ENCODE data around the gene CENPP. TPM values are rescaled to one million over a fixed set of nuclear protein-coding genes. Genes with fewer than 3 reads are reported as not detected.

The CENPP gene
- polyA plus RNA-seq, 4 donors = 0.22 to 3.5 (median 2.0) TPM

- no peak for FAIRE-seq
- Histone ChIP-seq H3K27me3 (ENCODE audit: control insufficient read depth in 3 of 3, insufficient read depth in 3 of 3, low read length in 3 of 3) (no peaks in the 10 kb centered on the region), H3K4me1 (ENCODE audit: control insufficient read depth in 3 of 3, insufficient read depth in 2 of 3, low read depth in 1 of 3, low read length in 2 of 3) (peaks cover 0 to 5% (median 3%) of the 10 kb centered on the region in 3 donors), H3K27ac (ENCODE audit: low read depth in 1 of 3, low read length in 2 of 3) (no peak overlapping the region), H3K9me3 (ENCODE audit: control insufficient read depth in 2 of 2, insufficient read depth in 1 of 2, low read depth in 1 of 2, low read length in 1 of 2) (no peaks in the 10 kb centered on the region), H3K4me3 (ENCODE audit: low read depth in 1 of 3, low read length in 3 of 3) (no peak overlapping the region), H3K36me3 (ENCODE audit: control insufficient read depth in 3 of 3, insufficient read depth in 2 of 3, low read depth in 1 of 3, low read length in 3 of 3) (peaks cover 5 to 17% (median 15%) of the 10 kb centered on the region in 3 donors)
- WGBS, 3 donors = 67 to 81% (median 80%) methylated on average over 1 of the region's 1 CpG
- no peak for DNase-seq
Observed at GRCh38 chr9:92299116-92299515, 26.6 kb upstream of the CENPP start.

- no peak overlapping the region for H3K4me3 ChIP-seq (ENCODE audit: low read depth in 1 of 3, low read length in 3 of 3)
- 70 to 76% (median 74%) methylated on average over 1 of the region's 1 CpG for WGBS, 3 donors
- no peak for DNase-seq
- H3K36me3 ChIP-seq (ENCODE audit: control insufficient read depth in 3 of 3, insufficient read depth in 2 of 3, low read depth in 1 of 3, low read length in 3 of 3) = peaks cover 9 to 25% (median 16%) of the 10 kb centered on the region in 3 donors
- H3K27me3 ChIP-seq (ENCODE audit: control insufficient read depth in 3 of 3, insufficient read depth in 3 of 3, low read length in 3 of 3) = no peaks in the 10 kb centered on the region
- H3K9me3 ChIP-seq (ENCODE audit: control insufficient read depth in 2 of 2, insufficient read depth in 1 of 2, low read depth in 1 of 2, low read length in 1 of 2) = no peaks in the 10 kb centered on the region
- no peaks in the 10 kb centered on the region for H3K4me1 ChIP-seq (ENCODE audit: control insufficient read depth in 3 of 3, insufficient read depth in 2 of 3, low read depth in 1 of 3, low read length in 2 of 3)
- FAIRE-seq = no peak
- H3K27ac ChIP-seq (ENCODE audit: low read depth in 1 of 3, low read length in 2 of 3) = no peak overlapping the region
Observed at GRCh38 chr9:92300936-92301335, 24.8 kb upstream of the CENPP start.

GRCh38 chr9:92308893-92309292 lies 16.9 kb upstream of the CENPP start:
- no peak for FAIRE-seq
- Histone ChIP-seq H3K9me3 (ENCODE audit: control insufficient read depth in 2 of 2, insufficient read depth in 1 of 2, low read depth in 1 of 2, low read length in 1 of 2) (no peaks in the 10 kb centered on the region), H3K4me1 (ENCODE audit: control insufficient read depth in 3 of 3, insufficient read depth in 2 of 3, low read depth in 1 of 3, low read length in 2 of 3) (no peaks in the 10 kb centered on the region), H3K27me3 (ENCODE audit: control insufficient read depth in 3 of 3, insufficient read depth in 3 of 3, low read length in 3 of 3) (no peaks in the 10 kb centered on the region), H3K27ac (ENCODE audit: low read depth in 1 of 3, low read length in 2 of 3) (no peak overlapping the region), H3K36me3 (ENCODE audit: control insufficient read depth in 3 of 3, insufficient read depth in 2 of 3, low read depth in 1 of 3, low read length in 3 of 3) (peaks cover 10 to 25% (median 19%) of the 10 kb centered on the region in 3 donors), H3K4me3 (ENCODE audit: low read depth in 1 of 3, low read length in 3 of 3) (no peak overlapping the region)
- DNase-seq = no peak

- H3K27ac ChIP-seq (ENCODE audit: low read depth in 1 of 3, low read length in 2 of 3) = no peak overlapping the region
- H3K4me1 ChIP-seq (ENCODE audit: control insufficient read depth in 3 of 3, insufficient read depth in 2 of 3, low read depth in 1 of 3, low read length in 2 of 3) = no peaks in the 10 kb centered on the region
- H3K36me3 ChIP-seq (ENCODE audit: control insufficient read depth in 3 of 3, insufficient read depth in 2 of 3, low read depth in 1 of 3, low read length in 3 of 3) = peaks cover 4 to 22% (median 15%) of the 10 kb centered on the region in 3 donors
- no peaks in the 10 kb centered on the region for H3K27me3 ChIP-seq (ENCODE audit: control insufficient read depth in 3 of 3, insufficient read depth in 3 of 3, low read length in 3 of 3)
- no peak overlapping the region for H3K4me3 ChIP-seq (ENCODE audit: low read depth in 1 of 3, low read length in 3 of 3)
- FAIRE-seq = no peak
- no peak for DNase-seq
- H3K9me3 ChIP-seq (ENCODE audit: control insufficient read depth in 2 of 2, insufficient read depth in 1 of 2, low read depth in 1 of 2, low read length in 1 of 2) = no peaks in the 10 kb centered on the region
- WGBS, 3 donors = 85 to 96% (median 95%) methylated on average over 3 of the region's 3 CpGs
Observed at GRCh38 chr9:92310562-92310961, 15.2 kb upstream of the CENPP start.

GRCh38 chr9:92312887-92313623 lies 12.7 kb upstream of the CENPP start:
- FAIRE-seq (no peak), DNase-seq (no peak)
- no peak overlapping the region for H3K27ac ChIP-seq (ENCODE audit: low read depth in 1 of 3, low read length in 2 of 3)
- H3K27me3 ChIP-seq (ENCODE audit: control insufficient read depth in 3 of 3, insufficient read depth in 3 of 3, low read length in 3 of 3) = no peaks in the 10 kb centered on the region
- no peaks in the 10 kb centered on the region for H3K9me3 ChIP-seq (ENCODE audit: control insufficient read depth in 2 of 2, insufficient read depth in 1 of 2, low read depth in 1 of 2, low read length in 1 of 2)
- no peaks in the 10 kb centered on the region for H3K4me1 ChIP-seq (ENCODE audit: control insufficient read depth in 3 of 3, insufficient read depth in 2 of 3, low read depth in 1 of 3, low read length in 2 of 3)
- 74 to 93% (median 89%) methylated on average over 6 of the region's 6 CpGs for WGBS, 3 donors
- no peak overlapping the region for H3K4me3 ChIP-seq (ENCODE audit: low read depth in 1 of 3, low read length in 3 of 3)
- peaks cover 9 to 27% (median 18%) of the 10 kb centered on the region in 3 donors for H3K36me3 ChIP-seq (ENCODE audit: control insufficient read depth in 3 of 3, insufficient read depth in 2 of 3, low read depth in 1 of 3, low read length in 3 of 3)

GRCh38 chr9:92313624-92314012 lies 12.1 kb upstream of the CENPP start:
- no peaks in the 10 kb centered on the region for H3K4me1 ChIP-seq (ENCODE audit: control insufficient read depth in 3 of 3, insufficient read depth in 2 of 3, low read depth in 1 of 3, low read length in 2 of 3)
- 81 to 95% (median 90%) methylated on average over 2 of the region's 2 CpGs for WGBS, 3 donors
- H3K9me3 ChIP-seq (ENCODE audit: control insufficient read depth in 2 of 2, insufficient read depth in 1 of 2, low read depth in 1 of 2, low read length in 1 of 2) = no peaks in the 10 kb centered on the region
- H3K4me3 ChIP-seq (ENCODE audit: low read depth in 1 of 3, low read length in 3 of 3) = no peak overlapping the region
- H3K36me3 ChIP-seq (ENCODE audit: control insufficient read depth in 3 of 3, insufficient read depth in 2 of 3, low read depth in 1 of 3, low read length in 3 of 3) = peaks cover 9 to 25% (median 20%) of the 10 kb centered on the region in 3 donors
- no peaks in the 10 kb centered on the region for H3K27me3 ChIP-seq (ENCODE audit: control insufficient read depth in 3 of 3, insufficient read depth in 3 of 3, low read length in 3 of 3)
- FAIRE-seq = no peak
- no peak overlapping the region for H3K27ac ChIP-seq (ENCODE audit: low read depth in 1 of 3, low read length in 2 of 3)
- no peak for DNase-seq

- H3K27ac ChIP-seq (ENCODE audit: low read depth in 1 of 3, low read length in 2 of 3) = no peak overlapping the region
- no peak for FAIRE-seq
- DNase-seq = no peak
- no peaks in the 10 kb centered on the region for H3K27me3 ChIP-seq (ENCODE audit: control insufficient read depth in 3 of 3, insufficient read depth in 3 of 3, low read length in 3 of 3)
- H3K36me3 ChIP-seq (ENCODE audit: control insufficient read depth in 3 of 3, insufficient read depth in 2 of 3, low read depth in 1 of 3, low read length in 3 of 3) = peaks cover 18 to 33% (median 18%) of the 10 kb centered on the region in 3 donors
- no peaks in the 10 kb centered on the region for H3K4me1 ChIP-seq (ENCODE audit: control insufficient read depth in 3 of 3, insufficient read depth in 2 of 3, low read depth in 1 of 3, low read length in 2 of 3)
- WGBS, 3 donors = 85 to 88% (median 87%) methylated on average over 5 of the region's 5 CpGs
- H3K4me3 ChIP-seq (ENCODE audit: low read depth in 1 of 3, low read length in 3 of 3) = no peak overlapping the region
- H3K9me3 ChIP-seq (ENCODE audit: control insufficient read depth in 2 of 2, insufficient read depth in 1 of 2, low read depth in 1 of 2, low read length in 1 of 2) = no peaks in the 10 kb centered on the region
Observed at GRCh38 chr9:92315456-92315855, 10.3 kb upstream of the CENPP start.

- DNase-seq (no peak), FAIRE-seq (no peak)
- Histone ChIP-seq H3K36me3 (ENCODE audit: control insufficient read depth in 3 of 3, insufficient read depth in 2 of 3, low read depth in 1 of 3, low read length in 3 of 3) (peaks cover 4 to 9% (median 8%) of the 10 kb centered on the region in 3 donors), H3K27ac (ENCODE audit: low read depth in 1 of 3, low read length in 2 of 3) (peak overlapping the region in 2 of 3 donors; percentile 88 to 99), H3K27me3 (ENCODE audit: control insufficient read depth in 3 of 3, insufficient read depth in 3 of 3, low read length in 3 of 3) (no peaks in the 10 kb centered on the region), H3K4me1 (ENCODE audit: control insufficient read depth in 3 of 3, insufficient read depth in 2 of 3, low read depth in 1 of 3, low read length in 2 of 3) (peaks cover 0 to 8% (median 0%) of the 10 kb centered on the region in 3 donors), H3K4me3 (ENCODE audit: low read depth in 1 of 3, low read length in 3 of 3) (peak overlapping the region; percentile 68 to 84 (median 73)), H3K9me3 (ENCODE audit: control insufficient read depth in 2 of 2, insufficient read depth in 1 of 2, low read depth in 1 of 2, low read length in 1 of 2) (no peaks in the 10 kb centered on the region)
- 0 to 10% (median 6%) methylated on average over 2 of the region's 2 CpGs for WGBS, 3 donors
Observed at GRCh38 chr9:92324431-92324830, 1.3 kb upstream of the CENPP start.

GRCh38 chr9:92324889-92325268 lies 874 bp upstream of the CENPP start:
- Histone ChIP-seq H3K27ac (ENCODE audit: low read depth in 1 of 3, low read length in 2 of 3) (peak overlapping the region; percentile 88 to 99 (median 88)), H3K9me3 (ENCODE audit: control insufficient read depth in 2 of 2, insufficient read depth in 1 of 2, low read depth in 1 of 2, low read length in 1 of 2) (no peaks in the 10 kb centered on the region), H3K36me3 (ENCODE audit: control insufficient read depth in 3 of 3, insufficient read depth in 2 of 3, low read depth in 1 of 3, low read length in 3 of 3) (peaks cover under 1 to 6% (median 5%) of the 10 kb centered on the region in 3 donors), H3K4me1 (ENCODE audit: control insufficient read depth in 3 of 3, insufficient read depth in 2 of 3, low read depth in 1 of 3, low read length in 2 of 3) (peaks cover 0 to 8% (median 0%) of the 10 kb centered on the region in 3 donors), H3K27me3 (ENCODE audit: control insufficient read depth in 3 of 3, insufficient read depth in 3 of 3, low read length in 3 of 3) (no peaks in the 10 kb centered on the region), H3K4me3 (ENCODE audit: low read depth in 1 of 3, low read length in 3 of 3) (peak overlapping the region; percentile 68 to 84 (median 73))
- FAIRE-seq = no peak
- no peak for DNase-seq
- 0% methylated on average over 12 of the region's 12 CpGs for WGBS, 3 donors

Measured in small intestine (tissue), 7 donors.